ENCODE results near the gene VSX1.

GRCh38 chr20:25044261-25044560 lies 37.7 kb downstream of the VSX1 start:
- TF ChIP-seq, protein P1, sequence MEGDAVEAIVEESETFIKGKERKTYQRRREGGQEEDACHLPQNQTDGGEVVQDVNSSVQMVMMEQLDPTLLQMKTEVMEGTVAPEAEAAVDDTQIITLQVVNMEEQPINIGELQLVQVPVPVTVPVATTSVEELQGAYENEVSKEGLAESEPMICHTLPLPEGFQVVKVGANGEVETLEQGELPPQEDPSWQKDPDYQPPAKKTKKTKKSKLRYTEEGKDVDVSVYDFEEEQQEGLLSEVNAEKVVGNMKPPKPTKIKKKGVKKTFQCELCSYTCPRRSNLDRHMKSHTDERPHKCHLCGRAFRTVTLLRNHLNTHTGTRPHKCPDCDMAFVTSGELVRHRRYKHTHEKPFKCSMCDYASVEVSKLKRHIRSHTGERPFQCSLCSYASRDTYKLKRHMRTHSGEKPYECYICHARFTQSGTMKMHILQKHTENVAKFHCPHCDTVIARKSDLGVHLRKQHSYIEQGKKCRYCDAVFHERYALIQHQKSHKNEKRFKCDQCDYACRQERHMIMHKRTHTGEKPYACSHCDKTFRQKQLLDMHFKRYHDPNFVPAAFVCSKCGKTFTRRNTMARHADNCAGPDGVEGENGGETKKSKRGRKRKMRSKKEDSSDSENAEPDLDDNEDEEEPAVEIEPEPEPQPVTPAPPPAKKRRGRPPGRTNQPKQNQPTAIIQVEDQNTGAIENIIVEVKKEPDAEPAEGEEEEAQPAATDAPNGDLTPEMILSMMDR (IDR thresholded peaks at IDR 0.05) = no peak
- TF ChIP-seq POLR2A (IDR thresholded peaks at IDR 0.05) = no peak
